ENCODE data around the gene ARHGAP26.

DNA sequence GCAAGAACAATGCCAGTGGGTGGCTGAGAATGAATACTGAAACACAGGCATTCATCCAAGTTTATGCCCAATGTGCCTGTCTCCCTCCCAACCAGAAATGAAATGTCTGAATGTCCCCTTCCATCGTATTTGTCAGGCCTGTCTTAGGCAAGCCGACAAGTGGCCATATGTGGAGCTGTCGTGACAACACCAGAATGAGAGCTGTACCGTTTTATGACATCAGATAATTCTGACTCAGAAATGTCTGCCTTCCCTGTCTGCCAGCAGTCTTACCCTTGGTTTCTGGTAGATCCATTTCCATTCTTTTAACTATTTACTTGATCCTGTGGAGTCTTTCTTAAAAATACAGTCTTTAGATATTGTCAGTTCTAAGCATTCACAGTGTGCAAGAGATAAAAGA, 421.5 kb downstream of the ARHGAP26 start:
- TF ChIP-seq CTCF (IDR thresholded peaks at IDR 0.05) (no peak), POLR2AphosphoS5 (IDR thresholded peaks at IDR 0.05) (no peak), POLR2A (IDR thresholded peaks at IDR 0.05; ENCODE audit: low read depth) (no peak), EP300 (IDR thresholded peaks at IDR 0.05) (no peak)
